SKM-1 (cell line): Measurements from ENCODE around the gene MRPS27.

Source experiments
- DNase-seq: peaks from one replicate; lab custom pipeline; 2025; ENCODE audit not compliant: unreplicated experiment; lab: John Stamatoyannopoulos, UW

Gene MRPS27

DNA sequence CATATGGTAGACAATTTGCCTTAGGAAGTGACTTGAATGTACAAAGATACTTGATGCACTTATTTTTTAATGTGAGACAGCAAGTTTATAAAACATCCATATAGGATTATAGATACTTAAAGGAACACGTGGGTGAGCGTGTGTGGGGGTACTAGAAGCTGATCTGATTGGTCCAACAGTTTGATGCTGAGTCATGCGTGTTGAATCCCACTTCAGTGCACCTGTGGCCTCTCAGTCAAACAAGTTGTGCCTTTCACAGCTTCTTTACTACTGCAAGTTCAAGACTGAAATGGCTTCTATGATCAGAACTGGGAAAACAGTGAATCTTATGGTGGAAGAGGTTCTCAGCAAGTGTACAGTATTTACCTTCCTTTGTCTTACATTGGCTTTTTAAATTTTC is 113.9 kb downstream of the MRPS27 start:
- no peak for DNase-seq

DNA sequence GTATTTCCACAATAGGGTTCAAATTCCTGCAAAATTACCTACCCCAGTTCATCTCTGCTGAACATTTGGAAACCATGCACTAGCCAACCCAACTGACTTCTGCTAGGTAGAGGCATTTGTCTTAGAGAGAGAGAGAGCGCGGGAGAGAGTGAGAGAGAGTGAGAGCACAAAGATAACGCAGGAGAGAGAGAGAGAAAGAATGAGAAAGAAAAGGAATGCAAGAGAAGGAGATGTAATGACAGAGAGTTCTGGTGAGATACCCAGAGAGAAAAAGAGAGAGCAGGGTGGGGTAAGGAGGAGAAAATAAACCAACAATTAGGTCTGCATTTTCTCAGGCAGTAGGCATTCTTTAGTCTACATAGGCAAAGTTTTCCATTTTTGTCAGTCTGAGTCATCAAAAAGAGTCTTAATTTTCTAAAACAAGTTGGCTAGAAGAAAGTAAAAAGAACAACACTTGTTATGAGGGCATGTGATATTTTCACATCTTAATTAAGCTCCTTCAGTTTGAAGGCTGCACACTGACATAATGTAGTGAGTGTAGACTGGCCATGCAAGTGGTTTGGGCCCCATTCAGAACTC is 114.5 kb downstream of the MRPS27 start:
- DNase-seq = no peak

DNA sequence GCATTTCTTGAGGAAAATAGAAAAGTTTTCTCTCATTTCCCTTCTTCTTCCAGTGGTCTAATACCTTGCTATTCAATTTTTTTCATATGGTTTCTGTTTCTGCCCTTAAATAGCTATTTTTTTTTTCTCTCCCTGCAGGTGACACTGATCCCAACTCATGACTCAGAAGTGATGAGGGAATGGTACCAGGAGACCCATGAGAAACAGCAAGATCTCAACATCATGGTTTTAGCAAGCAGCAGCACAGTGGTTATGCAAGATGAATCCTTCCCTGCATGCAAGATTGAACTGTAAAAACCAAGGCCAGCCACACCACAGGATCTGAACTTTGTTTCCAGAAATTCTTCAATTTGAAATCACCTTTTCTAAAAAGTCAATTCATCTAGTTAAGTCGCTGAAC is 115.1 kb downstream of the MRPS27 start:
- no peak for DNase-seq

DNA sequence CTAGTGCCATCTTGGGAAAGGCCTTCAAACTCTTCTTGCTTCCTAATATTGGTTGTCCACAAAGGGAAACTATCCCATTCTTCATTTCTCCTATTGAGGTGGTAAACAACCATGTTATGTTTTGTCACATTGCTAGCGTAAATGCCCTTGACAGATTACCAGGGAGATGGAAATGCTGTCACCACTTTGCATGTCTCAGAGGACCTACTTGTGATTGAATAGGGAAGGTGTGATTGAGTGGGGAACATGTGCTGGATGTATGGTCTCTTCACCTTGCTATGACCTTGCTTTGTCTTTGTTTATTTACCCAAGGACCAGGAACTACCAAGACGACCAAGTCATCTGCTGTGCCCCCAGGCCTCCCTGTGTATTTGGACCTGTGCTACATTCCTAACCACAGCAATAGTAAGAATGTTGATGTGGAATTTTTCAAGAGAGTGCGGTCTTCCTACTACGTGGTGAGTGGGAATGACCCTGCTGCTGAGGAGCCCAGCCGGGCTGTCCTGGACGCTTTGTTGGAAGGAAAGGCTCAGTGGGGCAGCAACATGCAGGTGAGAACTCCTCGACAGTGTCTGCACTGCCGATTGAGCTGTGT is 116.7 kb downstream of the MRPS27 start:
- DNase-seq = no peak

DNA sequence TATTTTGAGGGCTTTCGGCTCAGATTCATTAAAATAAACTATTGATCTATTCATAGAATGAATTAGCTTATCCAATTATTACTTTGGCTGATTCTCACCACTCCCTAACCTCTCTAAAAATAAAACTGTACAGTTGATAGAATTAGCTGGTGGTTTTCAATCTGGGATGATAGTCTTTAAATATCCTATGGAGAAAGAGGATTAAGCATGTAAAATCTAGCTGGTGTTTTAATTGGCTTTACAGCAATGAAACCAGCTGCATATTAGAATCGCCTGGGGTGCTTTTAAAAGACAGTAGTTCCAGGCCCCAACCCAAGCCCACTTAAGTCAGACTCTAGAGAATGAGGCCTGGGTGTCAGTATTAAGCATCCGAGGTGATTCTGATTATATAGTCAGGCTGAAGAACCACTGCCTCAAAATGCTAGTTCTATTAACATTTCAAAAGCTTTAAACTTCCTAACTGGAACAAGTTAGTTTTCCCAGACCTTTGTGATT is 117.7 kb downstream of the MRPS27 start:
- DNase-seq = no peak

DNA sequence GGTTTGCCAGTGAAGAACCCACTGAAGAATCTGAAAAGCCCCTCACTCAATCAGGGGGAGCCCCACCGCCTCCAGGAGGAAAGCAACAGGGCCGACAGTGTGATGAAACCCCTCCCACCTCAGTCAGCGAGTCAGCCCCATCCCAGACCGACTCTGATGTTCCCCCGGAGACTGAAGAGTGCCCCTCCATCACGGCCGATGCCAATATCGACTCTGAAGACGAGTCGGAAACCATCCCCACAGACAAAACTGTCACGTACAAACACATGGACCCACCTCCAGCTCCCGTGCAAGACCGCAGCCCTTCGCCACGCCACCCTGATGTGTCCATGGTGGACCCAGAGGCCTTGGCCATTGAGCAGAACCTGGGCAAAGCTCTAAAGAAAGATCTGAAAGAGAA is 120.4 kb downstream of the MRPS27 start:
- DNase-seq = no peak

DNA sequence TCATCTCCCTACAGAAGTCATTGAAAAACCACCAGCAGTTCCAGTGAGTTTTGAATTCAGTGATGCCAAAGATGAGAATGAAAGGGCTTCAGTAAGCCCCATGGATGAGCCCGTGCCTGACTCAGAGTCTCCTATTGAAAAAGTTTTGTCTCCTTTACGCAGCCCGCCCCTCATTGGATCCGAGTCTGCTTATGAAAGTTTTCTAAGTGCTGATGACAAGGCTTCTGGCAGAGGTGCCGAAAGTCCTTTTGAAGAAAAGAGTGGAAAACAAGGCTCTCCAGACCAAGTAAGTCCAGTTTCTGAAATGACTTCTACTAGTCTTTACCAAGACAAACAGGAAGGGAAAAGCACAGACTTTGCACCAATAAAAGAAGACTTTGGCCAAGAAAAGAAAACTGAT is 122.6 kb downstream of the MRPS27 start:
- no peak for DNase-seq

DNA sequence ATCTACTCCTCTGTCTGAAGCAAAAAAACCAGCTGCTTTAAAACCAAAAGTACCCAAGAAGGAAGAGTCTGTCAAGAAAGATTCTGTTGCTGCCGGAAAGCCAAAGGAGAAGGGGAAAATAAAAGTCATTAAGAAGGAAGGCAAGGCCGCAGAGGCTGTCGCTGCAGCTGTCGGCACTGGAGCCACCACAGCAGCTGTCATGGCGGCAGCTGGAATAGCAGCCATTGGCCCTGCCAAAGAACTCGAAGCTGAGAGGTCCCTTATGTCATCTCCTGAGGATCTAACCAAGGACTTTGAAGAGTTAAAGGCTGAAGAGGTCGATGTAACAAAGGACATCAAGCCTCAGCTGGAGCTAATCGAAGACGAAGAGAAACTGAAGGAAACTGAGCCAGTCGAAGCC is 124.5 kb downstream of the MRPS27 start:
- no peak for DNase-seq

DNA sequence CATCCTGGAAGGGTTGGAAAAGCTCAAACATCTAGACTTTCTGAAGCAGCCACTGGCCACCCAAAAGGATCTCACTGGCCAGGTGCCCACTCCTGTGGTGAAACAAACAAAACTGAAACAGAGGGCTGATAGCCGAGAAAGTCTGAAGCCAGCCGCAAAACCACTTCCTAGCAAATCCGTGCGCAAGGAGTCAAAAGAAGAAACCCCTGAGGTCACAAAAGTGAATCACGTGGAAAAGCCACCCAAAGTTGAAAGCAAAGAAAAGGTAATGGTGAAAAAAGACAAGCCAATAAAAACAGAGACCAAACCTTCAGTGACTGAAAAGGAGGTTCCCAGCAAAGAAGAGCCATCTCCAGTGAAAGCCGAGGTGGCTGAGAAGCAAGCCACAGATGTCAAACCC is 125.2 kb downstream of the MRPS27 start:
- DNase-seq = no peak

DNA sequence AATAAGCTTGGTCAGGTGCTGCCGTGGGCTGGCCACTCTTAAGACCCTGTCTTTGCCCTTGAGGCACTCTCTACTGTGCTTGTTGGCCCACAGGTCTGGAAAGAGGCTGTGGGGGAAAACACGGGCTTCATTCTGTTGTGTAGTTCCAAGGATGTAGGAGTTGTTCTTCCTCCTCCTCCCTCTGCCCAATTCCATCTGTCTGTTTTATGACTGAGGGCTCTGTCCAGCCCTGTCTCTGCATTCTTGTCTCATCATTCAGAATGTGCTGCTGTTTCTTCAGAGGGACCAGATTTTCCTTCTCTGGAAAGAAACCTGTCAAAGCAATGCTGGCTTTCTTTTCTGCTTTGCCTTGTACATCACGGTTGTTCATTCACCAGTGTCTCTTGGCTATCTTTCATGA is 128.6 kb downstream of the MRPS27 start:
- DNase-seq = no peak

DNA sequence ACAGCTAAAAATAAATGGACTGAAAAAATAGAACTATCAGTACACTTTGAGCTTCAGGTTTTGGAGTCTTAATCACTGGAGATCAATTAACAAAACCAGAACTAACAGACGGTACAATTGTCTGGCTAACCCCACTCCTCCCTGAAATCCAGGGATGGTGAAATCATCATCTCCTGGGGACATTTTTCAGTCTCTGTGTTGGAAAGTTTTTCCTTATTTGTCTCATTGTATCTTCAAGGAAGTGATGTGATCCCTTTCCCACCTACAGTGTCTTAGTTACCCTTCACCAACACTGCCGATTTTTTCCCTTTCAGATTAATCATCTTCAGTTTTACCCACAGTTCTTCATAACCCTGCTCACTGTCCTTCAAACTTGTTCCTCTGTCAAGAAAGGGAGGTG is 130.9 kb downstream of the MRPS27 start:
- no peak for DNase-seq

DNA sequence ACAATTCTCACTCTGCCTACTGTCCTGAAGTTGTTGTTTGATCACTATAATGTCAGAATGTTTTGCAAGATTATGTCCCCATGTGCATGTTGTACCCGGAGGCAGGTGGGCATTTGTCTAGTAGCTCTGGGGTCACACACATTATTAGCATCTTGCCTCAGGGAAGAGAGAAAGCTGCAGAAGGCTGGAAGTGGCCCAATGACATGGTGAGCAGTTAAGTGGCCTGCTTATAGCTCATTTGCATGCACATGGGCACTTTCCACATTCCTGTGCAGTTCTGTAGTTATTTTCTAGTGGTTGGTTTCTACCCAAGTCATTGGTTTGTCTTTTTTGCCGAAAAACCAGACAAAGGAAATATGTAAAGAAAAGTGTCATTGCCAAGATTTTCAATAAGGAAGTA is 131.9 kb downstream of the MRPS27 start:
- no peak for DNase-seq

DNA sequence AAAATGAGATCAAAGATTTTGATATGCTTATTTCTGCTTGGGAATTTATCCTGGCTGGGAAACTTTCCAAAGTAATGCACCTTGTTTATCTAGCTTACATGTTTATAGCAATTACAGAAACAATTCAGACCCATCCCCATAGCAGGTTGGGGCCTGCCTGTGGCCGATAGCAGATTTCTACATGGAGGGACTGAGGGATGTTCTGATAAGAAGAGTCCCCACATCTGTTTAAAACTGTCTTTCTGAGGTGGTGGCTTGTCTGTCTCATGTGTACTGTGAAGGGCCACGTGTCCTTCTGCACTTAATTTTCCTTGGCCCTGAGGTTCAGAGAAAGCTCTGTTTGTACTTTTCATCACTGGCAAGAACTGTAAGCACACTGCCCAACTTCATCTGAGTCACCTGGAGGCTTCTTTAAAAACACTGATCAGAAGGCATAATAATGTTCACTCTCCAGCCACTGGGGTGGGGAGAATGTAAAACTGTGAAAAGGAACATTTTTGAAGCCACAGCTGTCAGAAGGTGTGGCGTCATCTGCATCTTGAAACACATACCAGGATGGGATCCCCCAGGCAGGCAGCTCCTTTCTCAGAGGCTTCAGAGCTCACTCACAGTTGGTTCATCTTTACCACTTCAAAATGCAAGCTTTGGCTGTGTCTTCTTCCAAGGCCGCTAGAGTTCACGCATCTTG is 132.5 kb downstream of the MRPS27 start:
- no peak for DNase-seq

DNA sequence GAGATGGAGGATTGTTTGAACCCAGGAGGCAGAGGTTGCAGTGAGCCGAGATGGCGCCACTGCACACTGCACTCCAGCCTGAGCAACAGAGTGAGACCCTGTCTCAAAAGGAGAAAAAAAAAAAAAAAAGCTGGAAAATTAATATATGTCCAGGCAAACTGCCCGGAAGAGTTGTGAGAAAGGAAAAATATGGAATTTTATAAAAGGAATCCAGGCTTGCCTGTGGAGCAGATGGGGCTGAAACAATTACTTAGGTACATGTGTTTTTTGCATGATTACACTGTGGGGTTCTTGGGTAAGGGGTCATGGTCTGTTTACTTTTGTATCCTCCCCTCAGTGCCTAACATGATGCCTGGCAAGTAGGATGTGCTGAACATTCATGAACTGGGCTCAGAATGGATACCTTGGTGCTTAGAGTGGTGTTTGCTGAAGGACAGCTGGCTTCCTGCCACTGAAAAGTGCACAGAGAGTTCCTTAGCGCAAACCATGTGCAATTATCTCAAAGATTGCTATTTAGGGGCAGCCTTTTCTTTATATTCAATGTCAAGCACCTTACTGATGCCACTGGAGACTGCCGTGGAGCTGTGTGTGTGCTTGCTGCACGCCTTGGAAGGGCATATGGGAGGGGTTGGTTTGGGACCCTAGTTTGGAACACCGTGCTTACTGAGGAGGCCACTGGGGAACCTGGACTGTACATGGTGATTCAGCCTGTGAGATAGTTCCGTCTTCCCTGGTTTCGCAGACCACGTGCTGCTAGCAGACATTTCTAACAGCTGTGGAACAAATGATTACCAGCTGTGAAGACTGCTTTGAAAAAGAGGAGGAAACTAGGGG is 134.3 kb downstream of the MRPS27 start:
- DNase-seq = no peak

DNA sequence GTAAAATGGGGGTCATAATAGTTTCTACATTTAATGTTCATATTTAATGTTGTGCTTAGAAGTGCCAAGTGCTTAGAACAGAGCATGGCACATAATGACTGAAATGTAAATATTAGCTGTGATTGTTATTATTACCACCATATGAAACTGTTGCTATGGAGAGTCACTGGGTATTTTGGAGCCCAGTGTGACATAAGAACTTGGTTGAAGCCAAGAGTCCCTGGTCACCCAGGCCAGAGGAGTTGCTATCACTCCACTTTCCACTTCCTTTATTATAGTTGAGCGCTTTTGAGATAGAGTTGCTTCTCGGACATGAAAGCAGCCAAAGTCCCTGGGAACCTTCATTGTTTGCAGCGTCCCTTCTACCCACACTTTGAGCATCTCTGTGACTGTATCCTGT is 135.6 kb downstream of the MRPS27 start:
- no peak for DNase-seq

DNA sequence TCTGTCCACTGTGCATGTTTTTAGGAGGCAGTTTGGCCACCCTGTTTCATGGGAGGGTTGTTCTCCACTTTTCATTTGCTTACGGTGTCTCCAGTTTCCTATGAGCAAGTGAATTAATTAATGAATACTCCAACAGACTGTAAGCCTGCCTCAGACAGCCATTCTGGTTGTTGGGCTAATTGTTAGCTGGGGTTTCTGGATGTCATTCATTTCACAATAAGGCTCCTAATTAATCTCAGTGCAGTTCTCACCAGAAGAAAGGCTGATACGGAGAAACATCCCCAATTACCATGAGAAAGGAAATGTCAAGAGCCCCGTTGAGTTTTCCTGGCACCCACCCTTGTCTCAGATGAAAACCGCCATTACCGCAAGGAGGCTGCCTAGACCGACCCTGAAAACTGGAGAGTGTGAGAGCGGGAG is 136.9 kb downstream of the MRPS27 start:
- no peak for DNase-seq

DNA sequence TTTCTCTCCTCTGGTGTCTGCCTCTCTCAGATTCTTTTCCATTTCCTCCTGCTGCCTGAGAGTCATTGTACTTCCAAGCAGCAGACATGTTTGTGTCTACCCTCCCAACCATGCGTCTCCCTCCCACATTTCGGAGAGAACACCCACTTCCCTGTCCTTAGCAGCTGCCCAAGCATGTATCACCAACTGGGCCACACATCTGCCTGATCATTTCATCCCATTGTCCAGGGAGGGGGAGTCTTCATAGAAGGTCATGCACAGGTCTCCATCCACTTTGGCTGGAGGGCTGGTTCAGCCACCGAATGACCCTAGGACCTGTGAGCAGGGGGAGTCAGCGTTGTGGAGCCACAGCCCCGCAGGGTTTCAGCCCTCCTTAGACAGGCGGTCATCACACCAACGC is 137.4 kb downstream of the MRPS27 start:
- no peak for DNase-seq

DNA sequence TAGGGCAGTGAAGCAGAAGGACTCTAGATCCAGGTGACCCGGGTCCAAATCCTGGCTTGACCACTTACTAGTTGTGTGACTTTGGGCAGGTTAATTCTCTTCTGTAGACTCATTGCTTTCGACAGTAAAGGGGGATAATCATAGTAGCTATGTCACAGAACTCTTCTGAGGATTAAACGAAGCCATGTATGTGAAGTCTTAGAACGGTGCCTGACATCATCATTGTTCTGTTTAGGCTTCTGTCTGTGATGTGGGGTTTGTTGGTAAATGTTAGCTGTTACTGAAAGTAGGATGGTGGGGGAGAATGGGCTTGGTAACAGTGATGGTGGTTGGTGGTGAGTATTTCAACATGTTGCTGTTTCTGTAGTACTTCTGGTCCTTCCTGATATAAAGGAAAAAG is 139.1 kb downstream of the MRPS27 start:
- DNase-seq = no peak

DNA sequence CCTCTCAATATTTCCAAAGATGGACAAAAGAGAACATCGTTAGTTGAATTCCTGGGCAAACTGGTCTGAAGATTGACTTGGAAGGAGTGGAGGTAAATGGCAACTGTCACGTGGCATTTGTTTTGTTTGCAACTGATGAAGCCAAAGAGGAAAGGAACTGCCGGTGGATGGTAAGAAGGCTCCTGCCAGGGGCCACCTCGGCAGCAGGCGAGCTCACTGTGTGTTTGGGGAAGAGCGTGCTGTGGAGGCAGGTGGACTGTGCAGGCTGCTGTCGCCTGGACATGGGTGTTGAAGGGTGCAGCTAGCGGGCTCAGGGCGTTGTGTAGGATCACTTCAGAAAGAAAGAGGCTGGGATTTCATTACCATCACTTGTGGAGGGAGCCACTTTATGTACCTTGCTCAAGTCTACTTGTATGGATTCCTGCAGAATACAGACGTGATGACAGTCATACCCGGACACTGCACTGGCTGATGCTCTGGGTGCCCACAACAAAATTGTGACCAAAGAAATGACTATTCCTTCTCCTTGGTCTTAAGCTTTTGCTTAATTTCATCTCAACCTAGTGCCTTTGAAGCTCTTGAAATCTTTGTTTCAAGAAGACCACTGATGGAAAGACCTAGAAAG is 140.1 kb downstream of the MRPS27 start:
- DNase-seq = no peak

DNA sequence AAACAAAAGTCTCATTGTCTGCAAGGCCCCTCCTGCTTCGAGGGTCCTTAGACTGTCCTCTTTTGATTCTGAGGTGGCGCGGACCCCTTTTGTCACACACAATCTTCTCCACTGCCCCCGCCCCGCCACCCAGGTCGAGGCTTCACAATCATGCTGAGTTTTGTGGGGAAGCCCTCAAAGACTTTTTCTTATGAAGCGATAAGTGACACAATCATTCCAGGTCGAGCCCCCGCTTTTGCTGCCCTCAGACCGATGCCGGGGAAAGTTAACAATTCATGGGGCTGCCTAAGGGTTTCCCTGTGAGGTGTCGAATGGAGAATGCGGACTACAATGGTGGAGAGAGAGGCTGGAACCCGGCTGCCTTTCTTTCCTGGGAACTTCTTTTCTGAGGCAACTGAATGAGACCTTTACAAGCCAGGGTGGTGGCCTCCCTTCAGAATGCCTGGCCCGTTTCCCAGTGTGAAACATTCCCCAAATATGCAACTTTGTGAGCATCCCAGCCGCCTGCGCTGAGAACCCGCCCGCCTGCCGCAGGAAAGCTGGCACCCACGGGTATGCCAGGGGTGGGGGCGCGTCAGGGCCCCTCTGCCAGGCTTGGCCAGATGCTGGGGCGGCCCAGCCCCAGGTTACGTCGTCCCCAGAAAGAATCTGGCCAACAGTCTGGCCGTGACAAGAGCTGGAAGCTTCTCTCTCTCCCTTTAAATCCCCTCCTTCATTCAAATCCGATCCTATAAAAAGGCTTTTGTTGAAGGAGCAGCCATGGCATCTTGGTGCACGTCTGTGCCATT is 140.8 kb downstream of the MRPS27 start:
- no peak for DNase-seq

DNA sequence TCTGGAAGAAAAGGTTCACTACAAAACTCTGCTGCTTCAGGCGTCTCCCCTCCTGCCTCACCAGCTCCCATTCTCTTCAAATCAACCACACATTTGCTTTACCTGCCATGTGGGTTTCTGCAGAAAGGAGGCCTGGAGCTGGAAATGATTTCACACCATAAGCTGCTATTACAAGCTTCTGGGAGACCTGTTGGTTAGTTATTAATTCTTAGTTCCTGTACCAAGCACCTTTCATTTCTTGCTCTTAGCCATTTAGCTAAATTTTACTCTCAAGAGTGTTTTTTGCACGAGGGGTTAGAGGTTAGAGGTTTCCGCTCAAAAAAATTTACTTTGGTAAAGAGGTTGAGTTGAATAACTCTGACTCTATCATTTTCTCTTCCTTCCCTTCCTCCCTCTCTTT is 142.5 kb downstream of the MRPS27 start:
- no peak for DNase-seq
